Aorta (tissue), 5 donors: Measurements from ENCODE around the gene TIGD1. TPM values are rescaled to one million over a fixed set of nuclear protein-coding genes. Genes with fewer than 3 reads are reported as not detected.

ENCODE experiments used
- ATAC-seq: fragments of 200-7000 bp; cut with Tn5 transposase; one replicate; pipeline ENCODE4 v1.9.1; 2022; ENCODE audit warnings: moderate library complexity; ENCODE audit not compliant: low FRiP score
- DNase-seq, 2 donors: peaks; one replicate each; pipeline ENCODE4 v3.0.0-alpha.2; 2020
- H3K27ac ChIP-seq, 2 donors: one replicate each; pipeline ENCODE4 v1.5.1; 2013; ENCODE audit warnings: low read length in 2 of 2, mild to moderate bottlenecking in 2 of 2, moderate library complexity in 2 of 2, control low read depth in 1 of 2, inconsistent platforms in 1 of 2, low read depth in 1 of 2
- H3K27me3 ChIP-seq, 2 donors: one replicate each; pipeline ENCODE4 v1.6.1; 2013; ENCODE audit warnings: control low read depth in 1 of 2, low read length in 1 of 2, mild to moderate bottlenecking in 1 of 2, moderate library complexity in 1 of 2; ENCODE audit not compliant: insufficient read depth in 2 of 2, control insufficient read depth in 1 of 2
- H3K36me3 ChIP-seq, 2 donors: one replicate each; pipeline ENCODE4 v1.6.1; 2013; ENCODE audit warnings: control low read depth in 1 of 2, low read length in 1 of 2, mild to moderate bottlenecking in 1 of 2; ENCODE audit not compliant: insufficient read depth in 2 of 2, control insufficient read depth in 1 of 2
- H3K4me1 ChIP-seq, 2 donors: one replicate each; pipeline ENCODE4 v1.6.1; 2013; ENCODE audit warnings: low read length in 2 of 2, control low read depth in 1 of 2, mild to moderate bottlenecking in 1 of 2, moderate library complexity in 1 of 2; ENCODE audit not compliant: insufficient read depth in 2 of 2, control insufficient read depth in 1 of 2
- H3K4me3 ChIP-seq, 2 donors: one replicate each; pipeline ENCODE4 v1.5.1; 2013; ENCODE audit warnings: low read length in 2 of 2, control low read depth in 1 of 2, mild to moderate bottlenecking in 1 of 2
- H3K9me3 ChIP-seq: one replicate; pipeline ENCODE4 v1.6.1; 2013; ENCODE audit warnings: mild to moderate bottlenecking, low read length; ENCODE audit not compliant: control insufficient read depth
- WGBS, 2 donors: extraction: QIAGEN DNeasy Blood & Tissue Kit; methylation state at CpG; one replicate each; pipeline ENCODE4 v1.1.7; 2013; 5-methylcytosine and 5-hydroxymethylcytosine counted together
- intact Hi-C, 2 donors: fragments of 100-400 bp; cut with DNase I; formaldehyde crosslinking; loops; one replicate each; pipeline versions ENCODE4 v1.14.2 to v1.15.0; 2022
- polyA plus RNA-seq, 2 donors: library from polyadenylated mRNA; stranded (reverse); fragments of 200-250 nt; gene quantifications; one replicate each; pipeline ENCODE4 v1.2.3, GENCODE V29; 2013
- total RNA-seq, 2 donors: library from RNA; stranded (reverse); fragmentation: NEBNext Ultra II Directional; extraction: Animal tissue kit (Norgen Biotek cat#: 25700); gene quantifications; one replicate each; pipeline ENCODE4 v1.2.1, GENCODE V29; 2021
- donor health status: healthy with polysubstance abuse.
- donor health status: Bipolar disorder and iron deficiency.
- donor health status: DM: no; HTN: no; CAD: no.
- donor health status: DM: no; HTN: no; CAD: no.
- donor health status: DM: yes; HTN: yes; CAD: no.

TIGD1 gene
- total and polyA plus RNA-seq, 4 donors, result 0.50 to 3.3 (median 2.1) TPM

DNA sequence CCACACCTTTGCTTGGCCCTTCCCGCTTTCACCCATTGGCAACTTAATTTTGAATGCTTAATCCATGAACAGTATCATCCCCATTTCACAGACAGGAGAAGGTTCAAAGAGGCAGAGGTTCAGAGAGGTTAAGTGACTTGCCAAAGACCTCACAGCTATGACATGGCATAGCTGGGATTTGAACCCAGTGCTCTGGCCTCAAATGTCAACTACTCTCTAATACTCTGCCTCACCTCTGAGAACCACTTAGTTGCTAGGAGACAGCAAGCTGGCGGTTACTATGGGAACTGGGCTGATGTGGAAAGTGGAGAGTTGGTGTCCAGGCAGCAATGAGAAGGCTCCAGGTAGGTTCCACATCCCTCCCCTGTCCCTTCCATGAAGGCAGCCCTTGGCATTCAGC, 45.9 kb downstream of the TIGD1 start:
- no peak for DNase-seq
- 86 to 89% methylated on average over 2 of the region's 2 CpGs for WGBS, 2 donors
- no peaks in the 10 kb centered on the region for H3K4me1 ChIP-seq
- H3K4me3 ChIP-seq, result no peak overlapping the region
- no peaks in the 10 kb centered on the region for H3K36me3 ChIP-seq
- ATAC-seq, result no peak
- no peak overlapping the region for H3K27ac ChIP-seq
- intact Hi-C loops, result no loop called here
- no peaks in the 10 kb centered on the region for H3K9me3 ChIP-seq
- no peaks in the 10 kb centered on the region for H3K27me3 ChIP-seq

DNA sequence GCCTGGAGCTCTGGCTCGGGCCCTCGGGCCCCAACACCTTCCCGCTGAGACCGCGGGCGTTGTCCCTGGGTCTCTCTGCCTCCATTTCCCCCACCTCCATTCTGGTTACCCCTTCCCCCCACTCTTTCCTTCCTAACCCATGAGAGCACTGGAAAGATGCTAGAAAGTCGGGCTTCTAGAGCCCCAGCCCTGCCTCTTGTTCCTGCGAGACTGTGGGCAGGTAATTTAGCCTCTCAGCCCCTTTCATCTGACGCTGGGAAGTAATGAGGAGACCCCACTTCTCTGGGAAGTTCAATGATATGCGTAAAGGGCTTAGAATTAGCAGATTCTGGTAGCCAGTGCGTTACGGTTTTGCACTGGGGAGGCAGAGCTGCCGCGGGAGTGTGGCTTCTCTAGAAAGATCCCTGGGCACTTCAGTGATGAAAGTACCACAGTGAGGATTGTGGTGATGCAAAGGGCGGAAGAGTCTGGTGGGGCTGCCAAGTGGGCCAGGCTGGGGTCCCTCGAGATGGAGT, 46.5 kb downstream of the TIGD1 start:
- no peak for DNase-seq
- Histone ChIP-seq H3K4me3 (no peak overlapping the region), H3K27me3 (no peaks in the 10 kb centered on the region), H3K27ac (no peak overlapping the region), H3K9me3 (no peaks in the 10 kb centered on the region), H3K4me1 (no peaks in the 10 kb centered on the region), H3K36me3 (no peaks in the 10 kb centered on the region)
- 28 to 32% methylated on average over 16 of the region's 16 CpGs for WGBS, 2 donors
- intact Hi-C loops, result no loop called here
- no peak for ATAC-seq

DNA sequence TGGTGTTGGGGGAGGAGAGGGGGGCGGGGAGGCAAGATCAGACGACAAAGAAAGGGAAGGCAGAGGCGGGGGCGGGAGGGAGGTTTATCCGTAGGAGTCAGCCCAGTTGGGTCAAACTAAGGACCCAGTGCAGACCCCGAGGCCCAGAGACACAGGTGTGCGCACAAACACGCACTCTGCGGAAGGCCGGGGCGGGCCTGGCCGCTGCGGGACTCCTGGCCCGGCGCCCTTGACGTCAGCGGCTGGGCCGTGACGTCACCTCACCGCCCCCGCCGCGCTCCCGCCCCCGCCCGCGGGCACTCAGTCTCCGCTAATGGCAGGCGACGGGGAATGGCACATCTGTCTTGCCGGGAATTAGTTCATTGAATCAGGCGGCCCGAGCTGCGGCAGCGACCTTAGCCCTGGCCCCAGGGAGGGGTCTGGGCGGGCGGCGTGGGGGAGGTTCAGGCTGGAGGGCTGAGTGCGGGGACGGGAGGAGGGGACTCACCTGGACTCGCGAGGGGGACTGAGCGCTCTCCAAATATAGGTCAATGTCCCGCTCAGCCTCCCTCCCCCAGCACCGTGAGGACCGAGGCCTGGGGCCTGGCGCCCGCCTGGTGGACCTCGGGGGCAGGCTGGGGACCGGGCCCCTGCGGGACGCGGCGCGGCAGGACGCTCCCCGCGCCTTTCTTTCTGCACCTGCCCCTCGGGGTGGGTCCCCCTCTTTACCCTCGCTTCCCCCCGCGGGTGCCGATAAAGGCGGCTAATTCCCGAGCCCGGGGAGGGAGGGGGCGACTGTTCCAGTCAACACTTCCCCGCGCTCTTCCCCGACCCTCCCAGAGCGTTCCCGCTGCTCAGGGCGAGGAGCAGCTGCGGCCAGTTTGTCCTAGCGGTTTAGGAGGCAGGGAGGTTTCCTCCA, 47.2 kb downstream of the TIGD1 start:
- intact Hi-C loops, result no loop called here
- Histone ChIP-seq H3K4me3 (peak overlapping the region; percentile 6 to 39), H3K27me3 (no peaks in the 10 kb centered on the region), H3K27ac (no peak overlapping the region), H3K36me3 (no peaks in the 10 kb centered on the region), H3K4me1 (no peaks in the 10 kb centered on the region), H3K9me3 (no peaks in the 10 kb centered on the region)
- 1% methylated on average over 58 to 75 of the region's 75 CpGs for WGBS, 2 donors
- ATAC-seq (peak; percentile 5), DNase-seq (no peak)

DNA sequence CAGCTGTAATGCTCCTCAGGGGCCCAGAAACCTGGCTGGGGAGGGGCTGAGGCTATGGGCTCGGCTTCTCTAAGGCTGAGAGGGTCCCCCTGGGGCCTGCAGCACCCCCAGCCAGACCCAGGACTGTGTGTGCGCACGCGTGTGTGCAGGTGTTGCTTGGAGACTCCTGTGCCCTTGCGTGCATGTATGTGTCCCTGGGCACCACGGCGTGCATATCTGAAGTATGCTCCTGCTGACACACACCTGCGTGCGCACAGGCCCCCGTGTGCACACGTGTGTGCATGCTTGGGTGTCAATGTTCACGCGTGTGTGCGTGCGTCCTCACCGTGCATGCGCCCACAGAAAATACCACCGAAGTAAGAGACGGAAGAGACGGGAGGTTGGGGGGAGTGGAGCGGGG, 47.8 kb downstream of the TIGD1 start:
- H3K27me3 ChIP-seq, result no peaks in the 10 kb centered on the region
- 14 to 15% methylated on average over 18 to 21 of the region's 21 CpGs for WGBS, 2 donors
- H3K4me1 ChIP-seq, result no peaks in the 10 kb centered on the region
- DNase-seq (no peak), ATAC-seq (no peak)
- no peaks in the 10 kb centered on the region for H3K36me3 ChIP-seq
- no peak overlapping the region for H3K4me3 ChIP-seq
- no peak overlapping the region for H3K27ac ChIP-seq
- intact Hi-C loops, result no loop called here
- no peaks in the 10 kb centered on the region for H3K9me3 ChIP-seq

DNA sequence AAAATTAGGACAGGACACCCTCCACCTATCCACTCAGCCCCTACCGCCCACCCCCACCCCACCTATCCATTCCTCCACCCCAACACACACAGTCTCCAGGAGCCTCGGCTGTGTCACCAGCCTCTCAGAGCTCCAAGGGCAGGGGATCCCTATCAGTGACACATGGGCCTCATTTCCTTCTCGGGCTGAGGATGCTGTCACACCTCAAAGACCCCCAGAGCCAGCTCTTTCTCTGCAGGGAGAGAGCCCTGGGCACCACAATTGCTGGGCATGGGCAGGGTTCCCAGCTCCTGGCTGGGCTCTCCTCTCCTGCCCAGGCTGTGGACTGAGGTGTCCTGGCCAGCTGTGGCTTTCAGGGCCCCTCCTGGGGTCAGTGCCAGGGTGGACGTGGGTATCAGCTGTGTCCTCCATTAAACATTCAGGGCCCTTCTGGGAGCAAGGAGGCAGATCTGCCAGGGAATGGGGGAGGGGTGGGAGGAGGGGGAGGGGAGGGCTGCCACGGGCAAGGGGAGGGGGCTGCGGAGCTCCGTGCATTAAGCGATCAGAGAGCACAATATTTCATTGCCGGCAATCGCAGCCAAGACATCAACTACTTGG, 48.5 kb downstream of the TIGD1 start:
- Histone ChIP-seq H3K27me3 (no peaks in the 10 kb centered on the region), H3K36me3 (no peaks in the 10 kb centered on the region), H3K4me1 (no peaks in the 10 kb centered on the region), H3K9me3 (no peaks in the 10 kb centered on the region), H3K27ac (no peak overlapping the region), H3K4me3 (no peak overlapping the region)
- WGBS, 2 donors, result 37 to 50% methylated on average over 10 of the region's 10 CpGs
- ATAC-seq, result no peak
- DNase-seq, result no peak
- intact Hi-C loops, result no loop called here

DNA sequence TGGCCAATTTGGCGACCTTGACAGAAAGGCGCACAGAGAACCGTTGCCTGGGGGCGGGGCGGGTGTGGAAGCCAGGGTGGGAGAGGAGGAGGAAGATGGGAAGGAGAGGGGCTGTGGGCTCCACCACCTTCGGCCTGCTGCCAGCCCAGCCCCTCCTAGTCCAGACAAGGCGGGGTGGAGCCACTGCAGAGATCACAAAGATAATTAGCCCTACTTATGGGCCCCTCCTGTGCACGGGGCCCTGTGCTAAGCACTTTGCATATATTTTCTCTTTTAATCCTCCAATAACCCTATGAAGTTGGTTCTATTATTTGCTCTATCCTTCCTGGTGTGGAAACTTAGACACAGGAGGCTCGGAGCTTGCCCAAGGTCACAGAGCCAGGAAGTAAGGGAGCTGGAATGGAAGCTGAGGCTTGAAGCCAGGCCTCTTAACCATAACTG, 49.0 kb downstream of the TIGD1 start:
- H3K36me3 ChIP-seq, result no peaks in the 10 kb centered on the region
- WGBS, 2 donors, result 86 to 90% methylated on average over 9 of the region's 9 CpGs
- H3K9me3 ChIP-seq, result no peaks in the 10 kb centered on the region
- H3K4me3 ChIP-seq, result no peak overlapping the region
- no peaks in the 10 kb centered on the region for H3K27me3 ChIP-seq
- no peak for ATAC-seq
- intact Hi-C loops, result no loop called here
- no peak overlapping the region for H3K27ac ChIP-seq
- DNase-seq, result no peak
- no peaks in the 10 kb centered on the region for H3K4me1 ChIP-seq

DNA sequence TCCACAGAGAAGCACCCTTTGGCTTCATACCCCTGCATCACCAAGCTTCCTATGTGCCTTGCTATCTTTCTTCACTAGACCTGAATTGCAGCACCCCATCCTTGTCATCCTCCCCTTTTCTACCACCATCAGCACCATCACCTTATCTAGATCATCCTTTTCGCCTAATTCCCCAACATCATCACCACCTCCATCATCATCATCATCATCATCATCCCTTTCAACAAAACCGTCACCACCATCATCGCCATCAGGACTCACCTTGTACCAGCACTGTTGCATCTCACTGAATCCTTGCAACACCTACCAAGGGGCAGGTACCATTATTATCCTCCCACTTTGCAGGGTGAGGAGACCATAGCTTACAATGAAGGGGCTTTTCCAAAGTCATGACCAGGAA, 51.9 kb downstream of the TIGD1 start:
- no peak for DNase-seq
- no peaks in the 10 kb centered on the region for H3K4me1 ChIP-seq
- no peak overlapping the region for H3K27ac ChIP-seq
- no peak overlapping the region for H3K4me3 ChIP-seq
- no peaks in the 10 kb centered on the region for H3K9me3 ChIP-seq
- intact Hi-C loops, result no loop called here
- no peaks in the 10 kb centered on the region for H3K36me3 ChIP-seq
- WGBS, 2 donors, result 95 to 97% methylated on average over 3 of the region's 3 CpGs
- no peak for ATAC-seq
- no peaks in the 10 kb centered on the region for H3K27me3 ChIP-seq
